Keratinocyte (primary cell): ENCODE results near the gene ACSF3.

Experiments
- CTCF ChIP-seq, 3 experiments: IDR thresholded peaks in 1 of 3; conservative IDR thresholded peaks in 1 of 3; optimal IDR thresholded peaks in 1 of 3; 2 replicates in 2 of 3; 3 replicates in 1 of 3; pipeline versions ENCODE3 to v1.5.1; 2011; ENCODE audit warnings: low read length in 3 of 3, mild to moderate bottlenecking in 3 of 3, moderate library complexity in 2 of 3, control low read depth in 1 of 3, inconsistent platforms in 1 of 3; ENCODE audit not compliant: insufficient read depth in 2 of 3; ENCODE audit errors: extremely low read depth in 1 of 3
- EZH2 ChIP-seq: IDR thresholded peaks from one replicate; pipeline ENCODE4 v1.6.1; 2012; ENCODE audit warnings: inconsistent platforms, mild to moderate bottlenecking, low read length, moderate library complexity

GRCh38 chr16:89157778-89158177 is 64.1 kb downstream of the ACSF3 start:
- TF ChIP-seq CTCF (optimal IDR thresholded peaks at IDR 0.05 in 1 of 3, IDR thresholded peaks at IDR 0.05 in 1 of 3, conservative IDR thresholded peaks at IDR 0.05 in 1 of 3; ENCODE audit: extremely low read depth in 1 of 3, insufficient read depth in 2 of 3, low read length in 3 of 3), result no peak
- no peak for TF ChIP-seq EZH2
